Smooth muscle cell (in vitro differentiated cells): Measurements from ENCODE around the gene CARD9. TPM values are rescaled to one million over a fixed set of nuclear protein-coding genes. Genes with fewer than 3 reads are reported as not detected.

Experiments
- DNase-seq: peaks from one replicate; lab custom pipeline; 2025; ENCODE audit not compliant: unreplicated experiment; lab: John Stamatoyannopoulos, UW
- H2AFZ ChIP-seq: fragments of 200-600 bp; sonication (generic); 2 replicates; pipeline ENCODE4 v1.6.0; 2016; ENCODE audit warnings: antibody characterized with exemption, low read depth, mild to moderate bottlenecking
- H3F3A ChIP-seq: fragments of 200-600 bp; sonication (generic); 2 replicates; pipeline ENCODE4 v1.6.0; 2017; ENCODE audit warnings: antibody characterized with exemption, low read depth
- H3K27ac ChIP-seq: fragments of 200-600 bp; sonication (generic); 2 replicates; pipeline ENCODE4 v1.5.1; 2016; ENCODE audit warnings: low read depth, mild to moderate bottlenecking
- H3K27me3 ChIP-seq: fragments of 200-600 bp; sonication (generic); 2 replicates; pipeline ENCODE4 v1.6.1; 2016; ENCODE audit warnings: low read depth, mild to moderate bottlenecking
- H3K36me3 ChIP-seq: fragments of 200-600 bp; sonication (generic); 2 replicates; pipeline ENCODE4 v1.5.1; 2016; ENCODE audit warnings: low read depth
- H3K4me1 ChIP-seq: fragments of 200-600 bp; sonication (generic); 2 replicates; pipeline ENCODE4 v1.5.1; 2016; ENCODE audit warnings: low read depth
- H3K4me2 ChIP-seq: fragments of 200-600 bp; sonication (generic); 2 replicates; pipeline ENCODE4 v1.6.0; 2016; ENCODE audit warnings: mild to moderate bottlenecking
- H3K4me3 ChIP-seq: fragments of 200-600 bp; sonication (generic); 2 replicates; pipeline ENCODE4 v1.5.1; 2016; ENCODE audit warnings: mild to moderate bottlenecking
- H3K79me2 ChIP-seq: fragments of 200-600 bp; sonication (generic); 2 replicates; pipeline ENCODE4 v1.6.0; 2016; ENCODE audit warnings: low read depth, mild to moderate bottlenecking
- H3K9ac ChIP-seq: fragments of 200-600 bp; sonication (generic); 2 replicates; pipeline ENCODE4 v1.6.0; 2016; ENCODE audit warnings: low read depth
- H3K9me3 ChIP-seq: fragments of 200-600 bp; sonication (generic); replicated peaks from 2 replicates; pipeline ENCODE4 v1.5.1; 2016; ENCODE audit warnings: low read depth
- H4K20me1 ChIP-seq: fragments of 200-600 bp; sonication (generic); 2 replicates; pipeline ENCODE4 v1.6.0; 2016; ENCODE audit warnings: low read depth
- CTCF ChIP-seq: fragments of 200-600 bp; sonication (generic); IDR thresholded peaks from 2 replicates; pipeline ENCODE4 v1.5.1; 2017; ENCODE audit warnings: borderline replicate concordance, mild to moderate bottlenecking, antibody characterized with exemption; ENCODE audit not compliant: insufficient read depth, poor library complexity, severe bottlenecking
- WGBS: methylation state at CpG from one replicate; pipeline ENCODE4 v1.1.7; 2016; ENCODE audit warnings: low lambda C conversion rate; 5-methylcytosine and 5-hydroxymethylcytosine counted together
- polyA plus RNA-seq: library from polyadenylated mRNA; unstranded; fragments of >200 nt; fragmentation: Nextera tagmentation; extraction: Ambion mirVana; gene quantifications from 2 replicates; pipeline ENCODE4 v1.2.1, GENCODE V29; 2016
- total RNA-seq: library from RNA; depleted of rRNA; stranded (reverse); fragments of >200 nt; gene quantifications from 2 replicates; pipeline ENCODE4 v1.2.3, GENCODE V29; 2014

Gene CARD9
- total and polyA plus RNA-seq, 2 experiments from 2014 or later: 1.2 to 1.9 TPM

- Histone ChIP-seq H2AFZ (no peak overlapping the region), H3K4me2 (no peak overlapping the region), H3K36me3 (no peaks in the 10 kb centered on the region), H3K27ac (no peak overlapping the region), H3K27me3 (no peaks in the 10 kb centered on the region), H4K20me1 (peaks cover 91% of the 10 kb centered on the region), H3K79me2 (peaks cover 26% of the 10 kb centered on the region), H3K9ac (no peak overlapping the region), H3K4me1 (no peaks in the 10 kb centered on the region), H3K4me3 (no peak overlapping the region), H3K9me3 (no peaks in the 10 kb centered on the region), H3F3A (no peaks in the 10 kb centered on the region)
- TF ChIP-seq CTCF: no peak
- DNase-seq: no peak
- 83% methylated on average over 22 of the region's 26 CpGs for WGBS
These were observed 37.9 kb downstream of the CARD9 start for GRCh38 chr9:136335296-136336155.

- no peak overlapping the region for H3K4me2 ChIP-seq
- no peak for TF ChIP-seq CTCF
- H3K9ac ChIP-seq: no peak overlapping the region
- H3K4me3 ChIP-seq: no peak overlapping the region
- H2AFZ ChIP-seq: no peak overlapping the region
- no peak for DNase-seq
- H3K79me2 ChIP-seq: peaks cover 35% of the 10 kb centered on the region
- H3F3A ChIP-seq: no peaks in the 10 kb centered on the region
- no peaks in the 10 kb centered on the region for H3K4me1 ChIP-seq
- H3K27ac ChIP-seq: no peak overlapping the region
- H3K36me3 ChIP-seq: no peaks in the 10 kb centered on the region
- 98% methylated on average over 16 of the region's 21 CpGs for WGBS
- H3K27me3 ChIP-seq: no peaks in the 10 kb centered on the region
- H4K20me1 ChIP-seq: peaks cover 95% of the 10 kb centered on the region
- H3K9me3 ChIP-seq: no peaks in the 10 kb centered on the region
These were observed 38.9 kb downstream of the CARD9 start for GRCh38 chr9:136334541-136334940.

- H3K79me2 ChIP-seq: peaks cover 46% of the 10 kb centered on the region
- WGBS: 97% methylated on average over 17 of the region's 17 CpGs
- H3K4me3 ChIP-seq: no peak overlapping the region
- no peaks in the 10 kb centered on the region for H3K36me3 ChIP-seq
- H3K4me1 ChIP-seq: peaks cover 8% of the 10 kb centered on the region
- no peaks in the 10 kb centered on the region for H3K9me3 ChIP-seq
- no peaks in the 10 kb centered on the region for H3K27me3 ChIP-seq
- no peaks in the 10 kb centered on the region for H3F3A ChIP-seq
- H2AFZ ChIP-seq: no peak overlapping the region
- TF ChIP-seq CTCF: no peak
- peaks cover 95% of the 10 kb centered on the region for H4K20me1 ChIP-seq
- no peak overlapping the region for H3K4me2 ChIP-seq
- no peak overlapping the region for H3K27ac ChIP-seq
- no peak for DNase-seq
- no peak overlapping the region for H3K9ac ChIP-seq
These were observed 40.0 kb downstream of the CARD9 start for GRCh38 chr9:136333486-136333885.

GRCh38 chr9:136333045-136333444 lies 40.4 kb downstream of the CARD9 start:
- WGBS: 95% methylated on average over 12 of the region's 12 CpGs
- H4K20me1 ChIP-seq: peaks cover 97% of the 10 kb centered on the region

More at GRCh38 chr9:136333045-136333444, 40.4 kb downstream of the CARD9 start:
- H3F3A ChIP-seq: no peaks in the 10 kb centered on the region
- TF ChIP-seq CTCF: no peak
- no peak overlapping the region for H3K4me3 ChIP-seq
- no peak overlapping the region for H2AFZ ChIP-seq
- no peak for DNase-seq
- no peak overlapping the region for H3K4me2 ChIP-seq
- H3K9ac ChIP-seq: no peak overlapping the region
- H3K4me1 ChIP-seq: peaks cover 12% of the 10 kb centered on the region
- no peaks in the 10 kb centered on the region for H3K27me3 ChIP-seq
- H3K9me3 ChIP-seq: no peaks in the 10 kb centered on the region
- H3K79me2 ChIP-seq: peaks cover 49% of the 10 kb centered on the region
- H3K27ac ChIP-seq: no peak overlapping the region
- H3K36me3 ChIP-seq: no peaks in the 10 kb centered on the region
